H1 (cell line): ENCODE results near the gene ABL2. TPM values are rescaled to one million over a fixed set of nuclear protein-coding genes. Genes with fewer than 3 reads are reported as not detected.

ENCODE experiments used
- HDAC2 ChIP-seq, 2 experiments: fragments of 300-600 bp in 1 of 2; sonication (generic) in 1 of 2; IDR thresholded peaks; 2 replicates each; pipeline ENCODE4 v1.6.1; 2011 to 2012; ENCODE audit warnings: low read depth in 2 of 2, low read length in 2 of 2, mild to moderate bottlenecking in 2 of 2, moderate library complexity in 2 of 2, borderline replicate concordance in 1 of 2, inconsistent platforms in 1 of 2
- KDM4A ChIP-seq: IDR thresholded peaks from one replicate; pipeline ENCODE4 v1.7.1; 2012; ENCODE audit warnings: low read depth, mild to moderate bottlenecking, moderate library complexity, low read length, inconsistent platforms; ENCODE audit not compliant: severe bottlenecking
- POLR2A ChIP-seq, 2 experiments: IDR thresholded peaks; 1 replicate in 1 of 2; 2 replicates in 1 of 2; pipeline ENCODE4 v1.6.1; 2011; ENCODE audit warnings: low read depth in 2 of 2, low read length in 2 of 2, mild to moderate bottlenecking in 2 of 2; ENCODE audit errors: control extremely low read depth in 1 of 2
- POU5F1 ChIP-seq: IDR thresholded peaks from 2 replicates; pipeline ENCODE4 v1.6.1; 2011; ENCODE audit warnings: low read depth, mild to moderate bottlenecking, low read length, moderate library complexity
- RBBP5 ChIP-seq: IDR thresholded peaks from 2 replicates; pipeline ENCODE4 v1.7.1; 2012; ENCODE audit warnings: low read depth, mild to moderate bottlenecking, inconsistent platforms, low read length, moderate library complexity, borderline replicate concordance
- TBP ChIP-seq: IDR thresholded peaks from 2 replicates; pipeline ENCODE4 v1.6.1; 2011; ENCODE audit warnings: low read depth, low read length, improper control_type of control experiment
- polyA plus RNA-seq, 7 experiments: library from polyadenylated mRNA; depleted of rRNA in 3 of 7; stranded (reverse) in 5 of 7; unstranded in 2 of 7; fragments of >200 nt in 5 of 7; fragments of 200-250 nt in 2 of 7; gene quantifications; 1 replicate in 5 of 7; 2 replicates in 1 of 7; 4 replicates in 1 of 7; pipeline versions ENCODE4 v1.2.1 to v1.2.3, GENCODE V29; 2011 to 2013; ENCODE audit warnings: missing spikeins in 2 of 7, mixed read lengths in 2 of 7
- total RNA-seq: library from RNA; stranded (reverse); fragmentation: NEBNext Ultra II Directional; extraction: Animal tissue kit (Norgen Biotek cat#: 25700); gene quantifications from 2 replicates; pipeline ENCODE4 v1.2.1, GENCODE V29; 2021
- TF ChIP-seq, protein P1 (sequence below): fragments of 300-600 bp; sonication (generic); IDR thresholded peaks from 2 replicates; pipeline ENCODE4 v1.7.1; 2012; ENCODE audit warnings: low read length, moderate library complexity, mild to moderate bottlenecking, inconsistent platforms; ENCODE audit not compliant: insufficient replicate concordance
- TF ChIP-seq, protein P2 (sequence below): IDR thresholded peaks from 2 replicates; pipeline ENCODE4 v1.6.1; 2012; ENCODE audit warnings: inconsistent platforms

The ABL2 gene
- total and polyA plus RNA-seq, 2 of the 8 experiments (the other 6 are each of a cell fraction or from before 2014, with no cell fraction given) = 4.5 to 19.1 TPM

DNA sequence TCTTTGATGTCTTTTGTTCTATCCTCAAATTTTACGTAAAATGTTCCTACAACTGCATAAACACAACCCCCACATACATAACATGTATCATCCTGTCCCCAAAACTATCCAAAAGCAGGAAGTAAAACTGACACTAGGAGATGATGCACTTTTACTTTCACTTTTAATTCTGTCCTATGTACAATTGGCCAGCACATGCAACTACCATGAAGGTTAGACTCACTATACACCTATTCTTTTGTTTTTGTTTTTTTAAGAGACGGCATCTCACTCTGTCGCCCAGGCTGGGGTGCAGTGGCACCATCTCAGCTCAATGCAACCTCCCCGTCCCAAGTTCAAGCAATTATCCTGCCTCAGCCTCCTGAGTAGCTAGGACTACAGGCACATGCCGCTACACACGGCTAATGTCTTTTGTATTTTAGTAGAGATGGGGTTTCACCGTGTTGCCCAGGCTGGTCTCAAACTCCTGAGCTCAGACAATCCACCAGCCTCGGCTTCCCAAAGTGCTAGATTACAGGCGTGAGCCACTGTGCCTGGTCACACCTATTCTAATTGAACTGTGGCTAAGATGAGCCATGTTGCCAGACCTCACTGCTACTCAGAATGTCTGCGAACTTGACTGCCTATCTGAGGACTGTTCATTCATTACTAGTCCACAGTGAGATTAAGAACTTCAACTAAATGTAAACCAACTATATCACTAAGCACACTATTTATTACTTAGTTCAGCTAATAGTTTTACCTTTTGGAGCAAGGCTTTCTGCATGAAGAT, 99.6 kb downstream of the ABL2 start (continued):
- TF ChIP-seq, protein P1, sequence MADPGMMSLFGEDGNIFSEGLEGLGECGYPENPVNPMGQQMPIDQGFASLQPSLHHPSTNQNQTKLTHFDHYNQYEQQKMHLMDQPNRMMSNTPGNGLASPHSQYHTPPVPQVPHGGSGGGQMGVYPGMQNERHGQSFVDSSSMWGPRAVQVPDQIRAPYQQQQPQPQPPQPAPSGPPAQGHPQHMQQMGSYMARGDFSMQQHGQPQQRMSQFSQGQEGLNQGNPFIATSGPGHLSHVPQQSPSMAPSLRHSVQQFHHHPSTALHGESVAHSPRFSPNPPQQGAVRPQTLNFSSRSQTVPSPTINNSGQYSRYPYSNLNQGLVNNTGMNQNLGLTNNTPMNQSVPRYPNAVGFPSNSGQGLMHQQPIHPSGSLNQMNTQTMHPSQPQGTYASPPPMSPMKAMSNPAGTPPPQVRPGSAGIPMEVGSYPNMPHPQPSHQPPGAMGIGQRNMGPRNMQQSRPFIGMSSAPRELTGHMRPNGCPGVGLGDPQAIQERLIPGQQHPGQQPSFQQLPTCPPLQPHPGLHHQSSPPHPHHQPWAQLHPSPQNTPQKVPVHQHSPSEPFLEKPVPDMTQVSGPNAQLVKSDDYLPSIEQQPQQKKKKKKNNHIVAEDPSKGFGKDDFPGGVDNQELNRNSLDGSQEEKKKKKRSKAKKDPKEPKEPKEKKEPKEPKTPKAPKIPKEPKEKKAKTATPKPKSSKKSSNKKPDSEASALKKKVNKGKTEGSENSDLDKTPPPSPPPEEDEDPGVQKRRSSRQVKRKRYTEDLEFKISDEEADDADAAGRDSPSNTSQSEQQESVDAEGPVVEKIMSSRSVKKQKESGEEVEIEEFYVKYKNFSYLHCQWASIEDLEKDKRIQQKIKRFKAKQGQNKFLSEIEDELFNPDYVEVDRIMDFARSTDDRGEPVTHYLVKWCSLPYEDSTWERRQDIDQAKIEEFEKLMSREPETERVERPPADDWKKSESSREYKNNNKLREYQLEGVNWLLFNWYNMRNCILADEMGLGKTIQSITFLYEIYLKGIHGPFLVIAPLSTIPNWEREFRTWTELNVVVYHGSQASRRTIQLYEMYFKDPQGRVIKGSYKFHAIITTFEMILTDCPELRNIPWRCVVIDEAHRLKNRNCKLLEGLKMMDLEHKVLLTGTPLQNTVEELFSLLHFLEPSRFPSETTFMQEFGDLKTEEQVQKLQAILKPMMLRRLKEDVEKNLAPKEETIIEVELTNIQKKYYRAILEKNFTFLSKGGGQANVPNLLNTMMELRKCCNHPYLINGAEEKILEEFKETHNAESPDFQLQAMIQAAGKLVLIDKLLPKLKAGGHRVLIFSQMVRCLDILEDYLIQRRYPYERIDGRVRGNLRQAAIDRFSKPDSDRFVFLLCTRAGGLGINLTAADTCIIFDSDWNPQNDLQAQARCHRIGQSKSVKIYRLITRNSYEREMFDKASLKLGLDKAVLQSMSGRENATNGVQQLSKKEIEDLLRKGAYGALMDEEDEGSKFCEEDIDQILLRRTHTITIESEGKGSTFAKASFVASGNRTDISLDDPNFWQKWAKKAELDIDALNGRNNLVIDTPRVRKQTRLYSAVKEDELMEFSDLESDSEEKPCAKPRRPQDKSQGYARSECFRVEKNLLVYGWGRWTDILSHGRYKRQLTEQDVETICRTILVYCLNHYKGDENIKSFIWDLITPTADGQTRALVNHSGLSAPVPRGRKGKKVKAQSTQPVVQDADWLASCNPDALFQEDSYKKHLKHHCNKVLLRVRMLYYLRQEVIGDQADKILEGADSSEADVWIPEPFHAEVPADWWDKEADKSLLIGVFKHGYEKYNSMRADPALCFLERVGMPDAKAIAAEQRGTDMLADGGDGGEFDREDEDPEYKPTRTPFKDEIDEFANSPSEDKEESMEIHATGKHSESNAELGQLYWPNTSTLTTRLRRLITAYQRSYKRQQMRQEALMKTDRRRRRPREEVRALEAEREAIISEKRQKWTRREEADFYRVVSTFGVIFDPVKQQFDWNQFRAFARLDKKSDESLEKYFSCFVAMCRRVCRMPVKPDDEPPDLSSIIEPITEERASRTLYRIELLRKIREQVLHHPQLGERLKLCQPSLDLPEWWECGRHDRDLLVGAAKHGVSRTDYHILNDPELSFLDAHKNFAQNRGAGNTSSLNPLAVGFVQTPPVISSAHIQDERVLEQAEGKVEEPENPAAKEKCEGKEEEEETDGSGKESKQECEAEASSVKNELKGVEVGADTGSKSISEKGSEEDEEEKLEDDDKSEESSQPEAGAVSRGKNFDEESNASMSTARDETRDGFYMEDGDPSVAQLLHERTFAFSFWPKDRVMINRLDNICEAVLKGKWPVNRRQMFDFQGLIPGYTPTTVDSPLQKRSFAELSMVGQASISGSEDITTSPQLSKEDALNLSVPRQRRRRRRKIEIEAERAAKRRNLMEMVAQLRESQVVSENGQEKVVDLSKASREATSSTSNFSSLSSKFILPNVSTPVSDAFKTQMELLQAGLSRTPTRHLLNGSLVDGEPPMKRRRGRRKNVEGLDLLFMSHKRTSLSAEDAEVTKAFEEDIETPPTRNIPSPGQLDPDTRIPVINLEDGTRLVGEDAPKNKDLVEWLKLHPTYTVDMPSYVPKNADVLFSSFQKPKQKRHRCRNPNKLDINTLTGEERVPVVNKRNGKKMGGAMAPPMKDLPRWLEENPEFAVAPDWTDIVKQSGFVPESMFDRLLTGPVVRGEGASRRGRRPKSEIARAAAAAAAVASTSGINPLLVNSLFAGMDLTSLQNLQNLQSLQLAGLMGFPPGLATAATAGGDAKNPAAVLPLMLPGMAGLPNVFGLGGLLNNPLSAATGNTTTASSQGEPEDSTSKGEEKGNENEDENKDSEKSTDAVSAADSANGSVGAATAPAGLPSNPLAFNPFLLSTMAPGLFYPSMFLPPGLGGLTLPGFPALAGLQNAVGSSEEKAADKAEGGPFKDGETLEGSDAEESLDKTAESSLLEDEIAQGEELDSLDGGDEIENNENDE = no peak
- TF ChIP-seq POLR2A (IDR thresholded peaks at IDR 0.05; ENCODE audit: control extremely low read depth in 1 of 2, low read depth in 2 of 2, low read length in 2 of 2) (no peak), HDAC2 (IDR thresholded peaks at IDR 0.05; ENCODE audit: borderline replicate concordance in 1 of 2, low read depth in 2 of 2, low read length in 2 of 2) (no peak), POU5F1 (no peak), TBP (no peak), KDM4A (no peak), RBBP5 (no peak)
- TF ChIP-seq, protein P2, sequence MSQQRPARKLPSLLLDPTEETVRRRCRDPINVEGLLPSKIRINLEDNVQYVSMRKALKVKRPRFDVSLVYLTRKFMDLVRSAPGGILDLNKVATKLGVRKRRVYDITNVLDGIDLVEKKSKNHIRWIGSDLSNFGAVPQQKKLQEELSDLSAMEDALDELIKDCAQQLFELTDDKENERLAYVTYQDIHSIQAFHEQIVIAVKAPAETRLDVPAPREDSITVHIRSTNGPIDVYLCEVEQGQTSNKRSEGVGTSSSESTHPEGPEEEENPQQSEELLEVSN = no peak
